NCI-H2107 treated with DMSO at 0.1 percent for 48 hours (cell line): Measurements from ENCODE around the gene TNS3.

Experiments used
- DNase-seq: peaks from one replicate; lab custom pipeline; 2025; ENCODE audit not compliant: unreplicated experiment; lab: John Stamatoyannopoulos, UW

Gene TNS3

DNA sequence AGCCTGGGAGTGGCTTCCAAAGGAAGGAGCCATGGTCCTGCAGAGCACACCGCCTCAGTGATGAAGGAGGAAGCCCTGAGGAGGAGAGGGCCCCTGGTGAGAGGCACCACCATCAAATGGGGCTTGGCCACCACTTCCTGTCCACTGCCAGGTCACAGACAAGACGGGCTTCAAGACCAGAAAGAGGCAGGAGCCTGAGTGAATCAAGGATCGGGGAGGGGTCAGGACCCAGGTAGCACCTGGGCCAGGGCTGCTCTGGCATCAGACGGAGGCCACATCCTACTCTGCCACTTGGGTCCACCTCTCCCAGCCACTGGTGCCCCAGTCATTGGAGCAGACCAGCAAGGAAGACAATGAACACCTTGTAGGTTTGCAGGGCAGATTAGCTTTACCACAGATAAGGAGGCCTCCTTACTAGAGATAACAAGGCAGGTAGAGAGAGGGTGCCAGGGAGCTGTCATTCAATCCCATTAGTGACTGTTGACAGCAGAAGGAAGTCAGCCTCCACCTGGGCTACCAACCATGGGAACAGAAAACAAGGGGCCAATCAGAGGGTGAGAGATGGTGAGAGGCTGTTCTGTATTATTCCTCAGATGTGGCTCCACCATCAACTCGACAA is 143.4 kb downstream of the TNS3 start:
- no peak for DNase-seq

DNA sequence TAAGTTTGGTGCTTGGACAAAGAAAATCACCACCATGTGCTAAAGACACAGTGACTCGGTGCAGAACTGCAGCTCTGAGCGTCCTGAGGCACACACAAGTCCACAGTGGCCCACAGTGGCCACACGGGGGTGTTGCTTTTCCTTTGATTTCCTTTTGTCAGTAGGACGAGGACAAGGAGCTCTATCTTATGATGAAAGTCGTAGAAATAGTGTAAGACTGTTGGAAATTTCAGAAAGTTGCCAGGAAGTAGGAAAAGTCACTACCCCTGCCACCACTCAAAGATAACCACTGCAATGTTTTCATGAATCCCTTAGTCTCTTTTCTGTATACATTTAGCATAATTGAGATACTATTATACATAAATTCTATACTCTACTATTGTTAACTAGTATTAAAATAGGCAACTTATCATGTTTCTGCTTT is 146.0 kb downstream of the TNS3 start:
- peak; percentile 33 for DNase-seq

DNA sequence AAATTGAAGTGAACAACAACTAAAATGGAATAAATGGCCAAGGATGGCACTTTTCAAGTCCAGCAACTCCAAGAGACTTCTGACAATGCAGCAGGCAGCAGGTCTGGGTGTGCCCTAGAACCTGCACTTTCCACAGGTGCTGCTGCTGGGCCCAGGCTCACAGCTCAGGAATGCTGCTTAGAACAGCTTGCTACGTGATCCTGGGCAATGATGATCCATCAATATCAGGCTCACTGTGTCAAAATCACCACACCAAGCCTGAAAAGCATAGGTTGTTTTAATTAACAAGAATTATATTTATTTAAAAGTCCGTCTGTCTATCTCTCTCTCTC is 148.4 kb downstream of the TNS3 start:
- DNase-seq, result no peak

DNA sequence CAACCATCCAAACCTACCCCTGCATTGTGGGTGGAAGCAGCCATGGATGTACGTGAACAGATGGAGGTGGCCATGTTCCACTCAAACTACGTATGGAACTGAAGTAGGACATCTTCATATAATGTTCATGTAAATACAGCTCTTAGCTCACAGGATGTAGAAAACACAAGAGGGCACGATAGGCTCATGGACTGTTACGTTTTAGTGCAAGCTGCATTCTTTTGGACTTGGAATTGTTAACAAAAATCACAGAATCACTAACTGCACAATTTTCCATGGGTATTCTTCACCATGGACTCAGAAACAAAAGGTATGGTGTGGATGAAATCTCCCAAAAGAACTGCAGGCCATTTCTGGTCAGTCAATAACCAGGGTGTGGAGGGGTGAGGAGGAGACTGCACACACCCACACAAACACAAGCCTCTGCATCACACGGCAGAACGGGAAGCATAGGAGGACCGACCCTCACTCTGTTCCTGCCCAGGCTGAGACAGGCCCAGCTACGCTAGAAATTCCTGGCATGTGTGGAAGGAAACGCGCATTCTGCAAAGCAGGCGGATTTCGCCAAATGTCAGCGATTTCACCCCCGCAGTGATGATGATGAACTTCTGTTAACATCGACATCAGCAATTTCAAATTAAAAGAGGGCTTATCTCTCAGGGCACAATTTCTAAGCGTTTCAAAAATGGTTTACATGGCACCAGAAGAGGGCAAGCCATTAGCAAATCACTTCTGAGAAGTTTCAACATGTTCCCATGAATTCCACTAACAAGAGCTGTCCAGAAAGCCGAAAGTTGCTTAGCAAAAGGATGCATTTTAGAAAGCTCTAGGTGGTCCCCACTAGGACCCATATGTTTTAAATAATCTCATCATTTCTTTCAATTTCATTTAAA is 149.0 kb downstream of the TNS3 start:
- DNase-seq, result no peak

DNA sequence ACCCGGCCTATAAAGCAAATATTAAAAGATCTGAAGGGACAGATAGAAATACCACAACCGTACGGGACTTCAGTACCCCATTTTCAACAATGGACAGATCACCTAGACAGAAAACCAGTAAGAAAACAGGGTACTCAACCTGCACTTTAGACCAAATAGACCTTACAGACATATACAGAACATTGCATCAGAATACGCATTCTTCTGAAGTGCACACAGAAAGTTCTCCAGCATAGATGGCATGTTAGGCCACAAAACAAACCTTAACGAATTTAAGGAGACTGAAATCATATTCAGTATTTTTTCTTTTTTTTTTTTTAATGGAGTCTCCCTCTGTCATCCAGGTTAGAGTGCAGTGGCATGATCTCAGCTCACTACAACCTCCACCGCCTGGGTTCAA is 151.5 kb downstream of the TNS3 start:
- no peak for DNase-seq

DNA sequence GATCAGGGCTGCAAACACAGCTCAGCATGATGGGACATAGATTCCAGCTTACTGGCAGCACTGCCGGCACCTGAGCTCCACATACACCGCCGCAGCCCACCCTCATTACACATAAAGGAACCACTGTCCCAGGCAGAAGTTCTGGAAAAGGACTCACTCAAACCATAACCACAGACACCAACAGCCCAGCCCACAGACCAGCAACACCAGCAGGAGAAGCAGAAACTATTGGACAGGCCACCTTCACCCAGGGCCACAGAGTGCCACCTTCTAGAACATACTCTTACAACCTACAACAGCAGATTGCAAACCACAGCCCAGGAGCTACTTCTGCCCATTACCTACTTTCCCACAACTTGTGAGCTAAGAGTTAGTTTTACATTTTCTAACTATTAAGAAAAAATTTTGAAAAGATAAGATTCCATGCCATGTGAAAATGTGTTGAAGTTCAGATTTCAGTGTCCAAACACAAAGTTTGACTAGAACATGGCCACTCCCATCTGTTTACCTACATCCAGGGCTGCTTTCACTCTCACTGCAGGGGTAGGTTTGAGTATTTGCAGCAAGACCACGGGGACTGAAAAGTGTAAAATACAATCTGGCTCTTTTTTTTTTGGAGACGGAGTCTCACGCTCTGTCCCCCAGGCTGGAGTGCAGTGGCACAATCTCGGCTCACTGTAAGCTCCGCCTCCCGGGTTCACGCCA is 153.0 kb downstream of the TNS3 start:
- DNase-seq, result no peak

DNA sequence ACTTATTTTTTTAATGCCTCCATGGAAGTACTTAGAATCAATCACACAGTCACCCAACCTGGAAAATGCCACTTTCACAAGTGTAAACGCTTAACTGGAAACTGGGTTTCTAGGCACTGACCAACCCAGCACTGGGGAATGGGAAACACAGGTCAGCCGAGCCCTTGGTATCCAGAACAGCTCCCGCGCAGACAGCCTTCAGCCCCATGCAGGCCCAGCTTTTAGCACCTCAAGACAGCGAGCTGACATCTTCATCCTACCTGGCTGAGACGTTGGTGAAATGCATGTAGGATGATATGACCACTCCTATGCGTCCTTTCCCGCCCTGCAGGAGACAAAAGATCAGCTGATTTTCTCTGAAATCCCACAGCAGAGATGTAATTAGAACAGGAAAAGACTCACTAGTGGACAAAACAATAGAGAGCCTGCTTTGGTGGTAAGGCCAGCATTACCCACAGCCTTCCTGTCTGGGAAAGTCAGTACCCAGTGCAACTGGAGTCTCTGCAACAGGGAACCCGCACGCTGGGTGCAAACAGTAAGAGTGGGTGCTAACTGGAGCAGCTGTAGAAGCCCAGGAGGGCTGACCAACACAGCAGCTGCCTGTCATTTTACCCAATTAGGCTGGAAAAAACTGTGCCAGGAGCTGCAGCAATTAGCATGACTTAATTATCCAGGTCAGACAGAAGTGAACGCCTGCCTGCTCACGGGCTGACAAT is 153.7 kb downstream of the TNS3 start:
- DNase-seq, result peak; percentile 59

DNA sequence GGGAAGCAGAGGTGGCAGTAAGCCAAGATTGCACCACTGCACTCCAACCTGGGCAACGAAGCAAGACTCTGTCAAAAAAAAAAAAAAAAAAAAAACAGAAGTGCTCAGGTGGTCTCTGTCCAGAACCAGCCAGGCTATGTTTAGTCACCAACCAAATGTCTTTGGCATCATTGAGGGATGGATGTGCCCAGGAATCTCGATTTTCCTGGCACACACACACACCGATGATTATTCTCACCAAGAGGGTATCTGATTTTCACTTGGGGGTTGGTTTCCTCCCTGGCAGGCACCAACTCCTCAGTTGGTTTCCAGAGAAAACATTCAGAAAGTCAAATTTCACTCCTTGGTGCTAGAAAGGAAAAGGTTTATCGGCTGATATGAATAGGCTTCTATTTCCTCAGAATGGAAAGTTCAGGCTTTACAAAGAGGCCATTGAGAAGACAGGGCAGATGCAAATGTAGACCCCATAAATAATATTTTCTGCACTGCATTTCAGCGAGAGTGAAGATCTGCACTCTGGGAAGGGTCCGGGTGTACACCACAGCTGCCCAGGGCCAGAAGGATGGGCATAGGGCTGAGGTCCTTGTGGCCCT is 154.8 kb downstream of the TNS3 start:
- no peak for DNase-seq

DNA sequence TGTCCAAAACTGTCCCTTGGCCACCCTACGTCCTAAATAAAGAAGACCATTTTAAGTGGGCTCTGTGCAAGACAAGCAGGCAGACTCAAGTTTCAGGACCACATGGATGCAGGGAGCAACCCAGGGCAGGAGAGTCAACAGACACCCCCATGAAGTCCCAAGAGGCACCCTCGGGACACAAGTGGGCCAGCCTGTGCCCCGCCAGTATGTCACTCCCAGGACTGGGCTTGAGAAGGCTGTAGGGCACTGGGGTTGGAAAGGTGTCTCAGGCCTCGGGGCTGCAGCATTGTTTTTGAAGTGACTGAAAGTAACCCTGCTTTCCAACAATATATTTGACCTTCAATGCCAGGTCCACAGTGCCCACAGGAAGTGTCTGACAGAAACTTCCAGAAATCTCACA is 157.4 kb downstream of the TNS3 start:
- DNase-seq, result no peak

DNA sequence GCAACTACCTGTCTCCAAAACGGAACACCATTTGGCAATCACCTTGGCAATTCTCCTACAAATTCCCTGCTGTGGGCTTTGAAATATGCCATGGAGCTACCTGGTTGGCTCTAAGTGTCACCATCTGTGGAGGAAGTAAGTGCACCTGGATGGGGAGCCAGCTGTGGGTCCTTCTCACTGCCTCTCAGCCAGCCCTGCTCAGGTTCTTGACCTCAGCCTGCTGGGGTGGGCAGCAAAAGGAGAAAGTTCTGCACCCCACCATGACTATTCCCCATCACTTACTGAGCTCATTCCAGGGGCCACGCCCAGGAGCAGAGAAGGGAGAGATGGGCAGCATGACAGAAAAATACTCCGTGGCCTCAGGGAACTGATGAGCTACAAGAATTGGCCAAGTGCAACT is 158.7 kb downstream of the TNS3 start:
- DNase-seq, result no peak

DNA sequence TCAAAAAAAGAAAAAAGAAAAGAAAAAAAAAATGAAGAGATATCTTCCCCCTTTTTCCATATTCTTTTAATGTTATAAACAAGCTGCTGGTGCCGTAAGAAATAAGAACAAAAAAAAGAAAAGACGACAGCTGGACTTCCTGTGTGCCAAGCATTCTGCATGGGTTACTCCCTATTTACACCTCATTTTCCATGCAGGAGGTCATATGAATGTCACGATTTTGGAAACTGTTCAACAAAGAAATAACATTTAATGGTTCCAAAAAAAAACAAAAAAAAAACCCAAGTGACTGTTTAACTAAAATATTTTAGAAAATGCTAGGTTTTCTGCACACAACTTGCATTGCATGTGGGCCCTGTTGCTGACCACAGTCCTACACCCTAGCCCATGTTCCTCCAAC is 159.3 kb downstream of the TNS3 start:
- no peak for DNase-seq

DNA sequence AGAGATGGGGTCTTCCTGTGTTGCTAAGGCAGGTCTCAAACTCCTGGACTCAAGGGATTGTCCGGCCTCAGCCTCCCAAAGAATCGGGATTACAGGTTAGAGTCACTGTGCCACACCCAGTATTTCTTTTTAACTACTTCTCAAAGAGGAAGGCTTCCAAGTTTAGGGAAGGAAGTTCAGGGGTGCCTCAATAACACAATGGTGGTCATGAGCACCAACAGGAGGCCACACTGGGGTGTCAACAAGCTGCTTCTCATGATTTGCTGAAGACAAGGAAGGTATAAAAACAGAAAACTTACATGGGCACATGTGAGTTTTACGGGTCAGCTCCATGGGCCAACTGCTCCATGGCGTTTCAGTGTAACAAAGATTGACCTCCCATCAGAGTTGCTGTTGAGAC is 160.5 kb downstream of the TNS3 start:
- no peak for DNase-seq

DNA sequence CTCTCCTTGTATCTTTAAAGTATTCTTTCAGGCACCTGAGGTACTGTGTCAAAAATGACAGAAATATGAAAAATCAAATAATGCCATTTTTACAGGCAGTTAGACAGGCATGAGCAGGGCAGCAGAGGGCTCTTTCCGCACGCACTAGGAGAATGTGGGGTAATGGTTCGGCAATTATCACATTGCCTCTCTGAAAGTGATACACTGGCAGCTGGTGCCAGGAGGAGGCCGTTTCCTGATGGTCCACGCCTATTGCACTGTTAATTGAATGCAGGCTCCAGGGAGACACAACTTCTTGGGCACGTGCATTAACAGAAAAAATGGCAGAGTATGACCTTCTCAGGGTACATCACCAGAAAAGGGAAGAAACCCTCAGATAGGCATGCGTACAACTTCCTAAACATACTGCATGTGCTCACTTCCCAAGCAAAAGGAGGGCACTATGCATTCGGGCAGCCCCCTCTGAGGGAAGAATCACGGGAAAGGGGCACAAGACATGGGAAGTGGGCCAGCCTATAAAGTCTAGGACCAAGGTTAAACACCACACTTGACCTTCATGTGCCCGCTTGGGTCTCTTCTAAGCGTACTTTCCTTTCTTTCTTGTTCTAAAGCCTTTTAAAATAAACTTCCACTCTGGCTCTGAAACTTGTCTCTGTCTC is 161.7 kb downstream of the TNS3 start:
- DNase-seq, result no peak

DNA sequence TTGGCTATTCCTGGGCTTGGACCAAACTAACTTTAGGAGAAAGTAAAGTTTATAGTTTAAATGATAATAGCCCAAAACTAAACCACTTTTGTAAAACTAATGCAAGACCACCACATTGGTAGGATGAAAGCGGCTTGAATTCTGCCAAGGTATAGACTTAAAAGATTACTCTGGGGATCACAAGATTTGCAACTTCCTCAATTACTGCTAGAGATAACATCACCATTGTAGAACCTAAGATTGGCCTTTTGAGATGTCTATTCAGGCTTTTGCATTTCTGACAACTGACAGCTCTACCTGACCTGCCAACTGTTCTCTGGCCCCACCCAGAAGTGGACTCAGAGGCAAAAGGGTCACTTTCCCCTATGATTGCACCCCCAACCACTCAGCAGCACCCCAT is 162.4 kb downstream of the TNS3 start:
- no peak for DNase-seq

DNA sequence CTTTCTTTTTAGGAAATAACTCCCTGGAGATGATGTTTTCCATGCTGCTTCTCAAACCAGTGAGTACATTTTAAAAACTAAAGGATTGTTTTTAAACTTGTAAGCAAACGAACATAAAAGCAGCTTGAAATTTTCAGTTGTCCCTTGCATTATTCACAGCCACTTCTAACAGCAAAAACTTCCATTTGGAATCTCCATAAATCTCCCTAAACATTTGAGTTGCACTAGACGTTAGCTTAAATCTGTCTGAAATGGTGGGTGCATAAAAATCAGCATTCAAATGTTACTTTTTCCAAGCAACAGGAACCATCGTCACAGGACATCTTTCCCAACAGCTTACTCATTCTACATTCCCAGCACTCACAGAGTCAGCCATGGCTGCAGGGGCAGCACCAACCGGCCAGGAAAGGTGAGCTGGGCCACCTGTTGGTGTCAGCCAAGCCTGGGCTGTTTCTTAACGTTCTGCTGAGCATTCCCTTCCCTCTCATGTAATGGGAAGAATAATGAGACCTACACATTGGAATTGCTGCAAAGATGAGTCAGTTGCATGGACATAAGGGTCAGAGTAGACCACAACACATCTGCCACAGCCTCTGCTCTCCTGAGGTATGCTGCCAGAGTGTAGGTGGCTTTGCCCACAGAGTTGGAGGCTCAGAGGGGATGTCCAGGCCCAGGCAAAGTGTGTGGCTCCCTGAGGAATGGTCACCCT is 163.2 kb downstream of the TNS3 start:
- DNase-seq, result no peak

DNA sequence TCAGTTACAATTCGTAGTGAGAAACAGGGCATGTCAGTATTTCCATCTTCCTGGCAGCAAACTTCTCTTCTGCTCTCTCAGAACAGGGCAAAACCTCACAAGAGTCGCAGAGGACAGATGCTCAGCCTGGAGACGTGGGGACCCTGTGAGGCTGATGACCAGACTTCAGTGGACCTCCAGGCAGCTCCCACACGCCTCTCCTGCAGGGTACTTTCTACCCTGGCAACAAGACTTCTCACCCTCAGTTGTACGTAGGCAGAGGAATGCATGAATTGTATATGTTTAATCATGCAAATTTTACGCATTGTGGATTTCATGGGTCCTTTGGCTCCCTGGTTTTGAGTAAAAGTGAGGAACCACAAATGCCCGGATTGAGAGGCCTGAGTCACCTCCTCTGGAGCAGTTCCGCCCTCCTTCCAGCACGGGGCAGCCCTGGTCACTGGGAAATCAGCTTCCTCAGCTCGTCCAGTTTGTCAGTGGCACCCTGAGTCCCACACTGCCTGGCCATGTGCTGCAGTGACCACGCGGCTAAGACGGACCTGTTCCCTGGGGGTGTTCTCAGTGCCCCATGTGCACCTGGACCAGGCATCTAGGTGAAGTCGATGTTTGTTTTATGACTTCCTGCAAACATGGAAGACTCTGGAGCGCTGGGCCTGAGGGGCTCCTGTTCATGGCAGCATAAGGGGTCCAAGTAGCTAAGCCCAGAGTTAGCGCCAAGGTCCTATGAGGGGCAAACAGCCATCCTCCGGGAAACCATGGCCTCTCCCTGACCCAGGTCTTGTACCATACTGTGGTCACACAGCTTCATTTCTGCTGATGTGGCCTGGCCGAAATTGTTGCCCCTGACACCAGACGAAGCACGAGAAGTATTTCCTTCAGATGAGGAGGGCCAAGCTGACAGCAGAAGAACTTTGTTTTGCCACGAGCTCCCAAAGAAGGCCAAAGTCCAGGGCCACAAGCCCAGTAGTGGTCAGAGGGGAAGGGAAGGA is 165.1 kb downstream of the TNS3 start:
- DNase-seq, result no peak

DNA sequence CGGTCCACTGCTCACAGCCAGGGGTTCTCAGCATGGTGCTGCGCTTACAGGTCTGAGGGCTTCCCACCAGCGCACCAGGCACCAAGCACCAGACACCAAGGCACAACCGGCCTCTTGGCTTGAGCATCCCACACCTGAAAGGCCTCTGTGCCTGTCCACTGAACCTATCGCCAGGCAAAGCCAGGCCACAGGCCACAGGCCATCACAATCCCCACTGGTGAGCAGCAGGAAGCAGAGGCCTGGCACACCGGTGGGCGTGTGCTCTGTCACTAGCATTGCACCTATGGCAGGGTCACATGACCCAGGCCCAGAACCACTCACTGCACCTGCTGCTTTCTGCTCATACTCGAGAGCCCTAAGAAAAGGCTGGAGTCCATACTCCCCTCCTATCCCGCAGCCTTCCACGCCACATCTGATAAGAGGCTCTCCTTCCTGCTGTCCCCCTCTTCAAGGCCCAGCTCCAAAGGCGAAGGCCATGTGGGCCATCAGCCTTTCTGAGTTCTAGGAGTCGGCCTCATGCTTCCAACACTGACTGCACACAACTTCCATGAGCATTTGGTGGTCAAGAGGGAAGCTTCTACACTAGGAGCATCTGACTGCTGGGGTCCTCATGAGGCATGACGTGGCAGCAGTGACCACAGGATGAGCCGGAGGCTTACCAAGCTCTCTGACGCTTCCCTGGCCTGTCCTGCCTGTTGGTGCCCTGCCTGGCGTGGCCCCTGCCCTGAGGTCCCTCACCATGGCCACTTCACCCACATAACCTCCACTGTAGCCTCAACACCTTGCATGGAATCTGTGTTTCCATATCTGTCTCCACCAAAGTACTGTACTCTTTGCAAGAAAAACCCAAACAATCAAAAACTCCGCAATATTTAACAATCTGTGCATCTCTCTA is 166.3 kb downstream of the TNS3 start:
- no peak for DNase-seq
